Left lung (tissue), 10 donors: Measurements from ENCODE around the gene GLCE. TPM values are rescaled to one million over a fixed set of nuclear protein-coding genes. Genes with fewer than 3 reads are reported as not detected.

ENCODE experiments used
- ATAC-seq: fragments of 200-7000 bp; cut with Tn5 transposase; one replicate; pipeline ENCODE4 v1.9.1; 2020; ENCODE audit warnings: moderate library complexity
- DNase-seq, 4 donors: peaks; one replicate each; pipeline ENCODE4 v3.0.0-alpha.2; 2013 to 2020
- H3K27ac ChIP-seq, 2 donors: fragments of 200-600 bp; sonication (generic) in 1 of 2; one replicate each; pipeline versions ENCODE4 v1.5.0 to v1.8.0; 2020 to 2021
- H3K27me3 ChIP-seq, 2 donors: fragments of 200-600 bp; sonication (generic) in 1 of 2; one replicate each; pipeline versions ENCODE4 v1.5.0 to v1.8.0; 2020 to 2021
- H3K36me3 ChIP-seq, 2 donors: fragments of 200-600 bp; sonication (generic) in 1 of 2; one replicate each; pipeline versions ENCODE4 v1.5.0 to v1.8.0; 2020 to 2021
- H3K4me1 ChIP-seq, 2 donors: fragments of 200-600 bp; one replicate each; pipeline ENCODE4 v1.8.0; 2021
- H3K4me3 ChIP-seq, 2 donors: fragments of 200-600 bp; sonication (generic) in 1 of 2; one replicate each; pipeline versions ENCODE4 v1.5.0 to v1.8.0; 2020 to 2021; ENCODE audit warnings: mild to moderate bottlenecking in 1 of 2
- H3K9me3 ChIP-seq, 2 donors: fragments of 200-600 bp; sonication (generic) in 1 of 2; one replicate each; pipeline versions ENCODE4 v1.5.0 to v1.8.0; 2020 to 2021
- CTCF ChIP-seq, 2 donors: fragments of 200-600 bp; sonication (generic) in 1 of 2; IDR thresholded peaks; one replicate each; pipeline versions ENCODE4 v1.5.0 to v1.8.0; 2021; ENCODE audit warnings: antibody characterized with exemption in 2 of 2
- intact Hi-C, 2 donors: fragments of 100-400 bp; cut with DNase I; formaldehyde crosslinking; loops; one replicate each; pipeline versions ENCODE4 v1.11.2 to v1.14.2; 2022
- polyA plus RNA-seq, 6 donors: library from polyadenylated mRNA; unstranded; fragments of 120-200 nt; gene quantifications; one replicate each; pipeline ENCODE4 v1.2.1, GENCODE V29; 2013; ENCODE audit not compliant: insufficient read length in 6 of 6
- total RNA-seq, 2 donors: library from RNA; stranded (reverse); fragmentation: NEBNext Ultra II Directional; extraction: Animal tissue kit (Norgen Biotek cat#: 25700); gene quantifications; one replicate each; pipeline ENCODE4 v1.2.1, GENCODE V29; 2021
- donor health status: DM: no; HTN: yes; CAD: no.
- donor health status: DM: no; HTN: no; CAD: no.

Gene GLCE
- total and polyA plus RNA-seq, 8 donors: 18.2 to 66.6 (median 60.6) TPM

GRCh38 chr15:69158201-69158842 is 2.1 kb upstream of the GLCE start:
- Histone ChIP-seq H3K4me3 (no peak overlapping the region), H3K9me3 (no peaks in the 10 kb centered on the region), H3K36me3 (no peaks in the 10 kb centered on the region), H3K27me3 (peaks cover 0 to 9% of the 10 kb centered on the region in 2 donors), H3K4me1 (peaks cover 6% of the 10 kb centered on the region in 2 donors), H3K27ac (no peak overlapping the region)
- ATAC-seq: no peak
- TF ChIP-seq CTCF (IDR thresholded peaks at IDR 0.05): no peak
- intact Hi-C loops: no loop called here
- DNase-seq: no peak

GRCh38 chr15:69158843-69159240 is 1.6 kb upstream of the GLCE start:
- TF ChIP-seq CTCF (IDR thresholded peaks at IDR 0.05): no peak
- DNase-seq (no peak), ATAC-seq (no peak)
- Histone ChIP-seq H3K4me1 (peaks cover 6% of the 10 kb centered on the region in 2 donors), H3K27ac (no peak overlapping the region), H3K9me3 (no peaks in the 10 kb centered on the region), H3K27me3 (peaks cover 0 to 9% of the 10 kb centered on the region in 2 donors), H3K4me3 (no peak overlapping the region), H3K36me3 (no peaks in the 10 kb centered on the region)
- intact Hi-C loops: no loop called here

GRCh38 chr15:69159805-69160140 is 662 bp upstream of the GLCE start:
- ATAC-seq (no peak), DNase-seq (no peak)
- H3K36me3 ChIP-seq: no peaks in the 10 kb centered on the region
- intact Hi-C loops: loop anchor here in 1 of 2 donors (10.0 kb wide), 1 partner anchor 105 kb away; no protein-coding TSS in a partner anchor
- TF ChIP-seq CTCF (IDR thresholded peaks at IDR 0.05): no peak
- H3K9me3 ChIP-seq: no peaks in the 10 kb centered on the region
- H3K4me3 ChIP-seq: peak overlapping the region; percentile 58 to 81
- H3K27me3 ChIP-seq: peaks cover 0 to 9% of the 10 kb centered on the region in 2 donors
- peaks cover 6 to 8% of the 10 kb centered on the region in 2 donors for H3K4me1 ChIP-seq
- H3K27ac ChIP-seq: peak overlapping the region in 1 of 2 donors; percentile 68

- H3K27me3 ChIP-seq: peaks cover 0 to 9% of the 10 kb centered on the region in 2 donors
- H3K27ac ChIP-seq: peak overlapping the region; percentile 62 to 68
- no peaks in the 10 kb centered on the region for H3K9me3 ChIP-seq
- H3K36me3 ChIP-seq: no peaks in the 10 kb centered on the region
- DNase-seq (peak; percentile 39 to 84 (median 53)), ATAC-seq (peak; percentile 21)
- intact Hi-C loops: loop anchor here in 1 of 2 donors (10.0 kb wide), 1 partner anchor 104 kb away; no protein-coding TSS in a partner anchor
- H3K4me1 ChIP-seq: peaks cover 6 to 15% of the 10 kb centered on the region in 2 donors
- H3K4me3 ChIP-seq: peak overlapping the region; percentile 58 to 81
- TF ChIP-seq CTCF (IDR thresholded peaks at IDR 0.05): no peak
Measured at GRCh38 chr15:69161079-69161877, 843 bp downstream of the GLCE start.

- Histone ChIP-seq H3K4me3 (peak overlapping the region; percentile 58 to 81), H3K36me3 (no peaks in the 10 kb centered on the region), H3K4me1 (peaks cover 6 to 15% of the 10 kb centered on the region in 2 donors), H3K27ac (no peak overlapping the region), H3K9me3 (no peaks in the 10 kb centered on the region), H3K27me3 (peaks cover 0 to 9% of the 10 kb centered on the region in 2 donors)
- no peak for TF ChIP-seq CTCF (IDR thresholded peaks at IDR 0.05)
- no peak for DNase-seq
- intact Hi-C loops: loop anchor here in 1 of 2 donors (10.0 kb wide), 1 partner anchor 103 kb away; no protein-coding TSS in a partner anchor
- ATAC-seq: no peak
Measured at GRCh38 chr15:69161878-69162213, 1.4 kb downstream of the GLCE start.
